Measurements from ENCODE around the gene ABHD17C.

The ABHD17C gene

DNA sequence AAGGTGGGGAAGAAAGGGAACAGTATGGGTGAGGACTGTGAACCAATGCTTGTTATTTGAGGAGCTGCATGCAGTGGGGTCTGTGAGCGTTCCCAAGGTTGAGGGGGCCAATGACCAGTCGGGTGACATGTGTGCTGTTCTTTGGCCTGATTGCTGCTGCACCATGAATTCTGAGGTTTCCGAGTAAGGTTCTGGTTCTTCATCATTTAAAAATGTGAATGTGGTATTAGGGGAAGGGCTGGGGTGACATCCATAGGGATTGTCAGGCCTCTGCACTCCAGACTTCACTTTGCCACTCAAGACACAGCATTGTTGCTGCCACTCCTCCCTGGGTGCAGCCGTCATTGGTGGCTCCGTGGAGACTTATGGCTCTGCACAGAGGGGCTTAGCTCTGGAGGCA, 32.5 kb downstream of the ABHD17C start:
- DNase-seq = no peak

DNA sequence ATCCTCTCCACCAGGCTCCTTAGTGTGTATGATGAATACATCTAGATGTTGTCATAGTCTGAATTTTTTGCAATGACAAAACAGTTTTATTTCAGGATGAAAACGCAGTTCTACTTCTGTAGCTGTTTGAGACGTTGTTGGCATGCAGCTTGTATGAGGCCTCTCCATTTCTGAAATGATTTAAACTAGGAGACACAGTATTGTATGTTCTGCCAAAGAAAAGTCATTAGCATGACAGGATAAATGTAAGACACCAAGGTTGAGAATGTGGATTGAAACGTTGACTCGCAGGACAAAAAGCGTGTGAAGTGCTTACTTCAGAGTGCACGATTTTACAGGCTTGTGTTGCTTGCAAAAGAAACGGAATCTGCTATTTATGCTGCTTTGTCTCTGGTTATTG, 35.3 kb downstream of the ABHD17C start:
- DNase-seq = no peak

DNA sequence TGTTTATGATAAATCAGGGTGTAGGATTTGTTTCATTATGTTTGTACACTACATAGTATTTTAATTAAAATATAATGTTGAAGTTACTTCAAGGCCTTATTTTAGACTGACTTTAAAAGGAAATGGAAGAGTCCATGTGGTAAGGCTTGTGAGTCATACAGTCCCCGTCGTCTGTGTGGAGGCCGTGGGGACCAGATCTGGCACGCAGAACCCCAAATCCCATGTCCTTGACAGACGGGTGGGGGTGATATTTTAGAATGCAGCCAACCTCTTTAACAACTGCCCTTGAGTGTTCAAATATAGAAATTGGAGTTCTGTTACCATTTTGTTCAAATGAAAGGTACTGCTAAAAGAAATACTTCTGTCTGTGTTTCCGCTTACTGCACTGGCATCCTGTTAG, 35.8 kb downstream of the ABHD17C start:
- DNase-seq = no peak

DNA sequence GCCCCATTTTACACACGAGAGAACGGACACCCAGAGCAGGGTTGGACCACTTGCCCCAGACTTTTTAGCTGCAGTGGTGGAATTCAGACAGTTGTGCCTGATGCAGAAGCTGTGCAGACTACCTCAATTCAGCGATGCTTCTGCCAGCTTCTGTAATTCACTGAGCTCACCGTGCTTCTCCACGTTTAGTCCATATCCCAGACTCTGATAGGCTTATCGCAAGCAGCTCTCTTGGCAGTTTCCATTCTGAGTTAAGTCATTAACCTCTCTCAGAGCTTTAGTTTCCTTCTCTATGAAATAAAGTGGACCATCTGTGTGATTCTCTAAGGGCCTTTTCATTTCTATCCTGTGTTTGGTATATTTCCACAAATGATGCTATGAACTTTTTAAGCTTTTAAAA, 37.1 kb downstream of the ABHD17C start:
- no peak for DNase-seq

DNA sequence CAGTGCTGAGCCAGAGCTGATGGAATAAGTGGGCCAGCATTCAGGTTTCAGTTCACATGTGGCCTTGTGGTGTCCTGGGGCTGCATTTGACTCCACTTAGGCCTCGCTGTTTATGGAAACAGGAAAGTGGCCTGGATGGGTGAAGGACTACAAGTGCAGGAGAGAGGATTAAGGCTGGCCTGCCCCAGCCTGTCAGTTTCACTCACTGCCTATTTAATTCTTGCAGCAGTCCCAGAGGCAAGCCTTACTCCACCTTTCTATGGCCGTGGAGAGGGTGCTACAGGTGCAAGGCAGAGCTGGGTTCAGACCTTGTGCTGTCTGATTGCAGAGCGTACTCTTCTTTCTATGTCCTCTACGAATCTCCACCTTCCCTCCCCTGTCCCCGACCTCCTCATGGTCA, 37.7 kb downstream of the ABHD17C start:
- no peak for DNase-seq

DNA sequence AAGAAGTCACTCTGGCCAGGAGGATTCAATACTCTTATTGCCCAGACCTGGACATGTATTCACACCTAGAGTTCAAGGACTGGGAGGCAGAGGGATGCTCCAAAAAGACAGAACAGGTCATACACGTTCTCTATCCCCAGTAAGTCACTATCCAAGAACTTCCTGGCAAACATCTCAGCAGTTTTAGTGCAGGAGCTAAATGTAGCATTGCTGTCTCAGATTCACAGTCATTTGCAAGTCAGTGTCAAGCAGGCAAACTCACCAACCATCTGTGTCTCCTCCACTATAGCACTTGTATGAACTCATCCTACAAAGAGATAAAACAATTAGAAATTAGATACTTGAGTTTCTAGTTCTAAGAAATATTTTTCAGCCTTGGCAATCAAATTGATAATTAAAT, 38.4 kb downstream of the ABHD17C start:
- DNase-seq = no peak

DNA sequence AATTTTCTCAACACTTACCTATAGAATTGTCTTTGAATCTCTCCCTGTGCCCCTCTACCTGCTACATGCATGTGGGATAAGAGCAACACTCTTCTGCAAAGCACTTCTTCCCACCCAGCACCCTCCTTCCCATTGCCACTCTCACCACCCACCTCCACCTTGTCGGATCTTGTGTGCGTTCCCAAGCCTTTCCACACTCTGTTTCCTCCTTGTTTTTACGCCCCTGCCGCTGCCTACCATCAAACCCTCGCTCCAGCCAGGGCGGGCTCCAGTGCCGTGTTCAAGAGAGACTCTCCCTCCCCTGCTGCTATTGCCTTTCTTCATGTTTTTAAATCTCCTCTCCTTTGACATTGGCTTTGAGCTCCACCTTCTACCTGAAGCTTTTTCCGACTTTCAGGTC, 40.2 kb downstream of the ABHD17C start:
- no peak for DNase-seq

DNA sequence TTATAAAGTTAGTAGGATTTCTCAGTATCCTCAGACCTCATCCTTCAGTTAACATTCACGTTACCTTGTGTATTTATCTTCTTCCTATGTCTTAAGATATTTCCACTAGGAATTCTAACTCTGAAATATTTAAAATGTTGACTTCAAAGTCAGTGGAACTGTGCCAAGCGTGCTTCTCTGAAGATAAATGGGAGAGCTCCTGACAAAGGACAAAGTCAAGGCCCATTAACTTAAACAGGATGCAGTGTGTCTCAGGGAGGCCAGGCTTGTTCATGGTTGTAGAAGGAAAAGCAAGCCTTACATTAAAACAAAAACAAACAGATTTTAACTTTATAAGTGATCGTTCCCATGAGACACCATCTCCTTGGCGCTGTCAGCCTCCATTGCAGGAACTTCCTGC, 41.5 kb downstream of the ABHD17C start:
- no peak for DNase-seq

DNA sequence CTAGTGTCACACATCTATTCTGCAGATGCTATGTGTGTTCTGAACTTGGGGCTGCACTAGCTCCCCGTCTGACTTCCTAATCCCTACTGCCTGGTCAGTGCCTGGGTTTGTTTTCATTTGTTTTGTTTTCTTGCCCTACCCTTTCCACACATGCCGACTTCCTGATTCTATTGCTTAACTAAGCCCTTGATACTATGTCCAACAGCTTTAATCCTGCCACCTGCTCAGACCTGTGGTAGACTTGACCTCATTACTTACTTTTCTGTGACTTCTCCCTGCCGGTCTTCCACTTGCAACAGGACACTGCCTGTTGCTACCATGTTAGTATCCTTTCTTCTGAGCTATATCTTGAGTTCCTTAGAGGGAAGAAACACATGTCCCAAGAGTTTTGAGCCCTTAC, 44.8 kb downstream of the ABHD17C start:
- no peak for DNase-seq

DNA sequence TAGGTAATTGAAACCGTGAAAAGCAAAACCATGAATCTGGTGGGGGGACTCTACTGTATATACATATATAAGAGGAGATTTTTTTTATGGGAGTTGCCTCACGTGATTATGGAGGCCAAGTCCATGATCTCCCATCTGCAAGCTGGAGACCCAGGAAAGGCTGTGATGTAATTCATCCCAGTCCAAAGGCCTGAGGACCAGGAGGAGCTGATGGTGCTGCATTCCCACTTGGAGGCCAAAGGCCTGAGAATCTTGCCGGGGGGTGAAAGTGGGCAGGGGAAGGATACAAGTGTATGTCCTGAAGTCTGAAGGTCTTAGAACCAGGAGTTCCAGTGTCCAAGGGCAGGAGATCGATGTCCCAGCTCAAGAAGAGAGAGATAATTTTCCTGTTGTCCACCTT, 47.0 kb downstream of the ABHD17C start:
- no peak for DNase-seq

DNA sequence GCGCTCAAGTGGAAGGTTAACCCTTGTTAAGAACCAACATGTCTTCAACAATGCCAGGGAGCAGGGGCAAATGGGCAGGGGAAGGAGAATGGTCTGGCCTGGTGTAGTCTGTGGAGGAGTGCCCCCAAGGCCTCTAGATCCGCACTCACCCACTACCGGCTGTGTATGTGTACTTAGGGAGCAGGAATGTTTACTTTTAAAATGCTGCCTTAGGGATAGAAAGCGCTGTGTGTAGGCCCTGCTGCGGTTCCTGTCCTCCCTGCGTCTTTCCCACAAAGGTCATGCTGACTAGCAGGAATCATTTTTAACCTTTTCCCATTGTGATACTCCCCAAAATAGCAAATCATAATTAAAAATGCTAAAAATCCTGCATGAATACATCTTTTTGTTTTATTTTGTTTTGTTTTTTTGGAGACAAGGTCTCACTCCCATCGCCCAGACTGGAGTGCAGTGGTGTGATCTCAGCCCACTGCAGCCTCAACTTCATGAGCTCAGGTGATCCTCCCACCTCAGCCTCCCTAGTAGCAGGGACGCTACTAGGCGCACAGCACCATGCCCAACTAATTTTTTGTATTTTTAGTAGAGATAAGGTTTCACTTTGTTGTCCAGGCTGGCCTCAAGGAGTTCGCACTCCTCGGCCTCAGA, 48.2 kb downstream of the ABHD17C start:
- DNase-seq = no peak

DNA sequence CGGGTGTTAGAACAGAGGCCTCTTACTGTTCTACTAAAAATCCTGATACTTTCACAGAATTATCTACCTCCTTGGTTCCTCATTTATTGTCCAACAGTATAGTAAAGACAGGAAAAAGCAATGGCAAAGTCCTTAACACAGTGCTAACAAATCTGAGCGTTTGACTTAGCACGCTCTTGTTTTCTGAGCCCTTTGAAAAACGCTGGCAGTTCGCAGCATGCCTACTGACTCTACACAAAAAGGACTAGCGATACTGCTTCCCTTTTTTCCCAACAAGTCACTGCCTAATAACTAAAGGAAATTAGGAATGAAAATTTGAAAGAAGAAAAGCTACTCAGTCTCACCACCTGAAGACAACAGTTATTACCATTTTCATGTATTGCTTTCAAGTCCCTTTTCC, 49.3 kb downstream of the ABHD17C start:
- DNase-seq = peak in 1 of 56 donors; percentile 16

DNA sequence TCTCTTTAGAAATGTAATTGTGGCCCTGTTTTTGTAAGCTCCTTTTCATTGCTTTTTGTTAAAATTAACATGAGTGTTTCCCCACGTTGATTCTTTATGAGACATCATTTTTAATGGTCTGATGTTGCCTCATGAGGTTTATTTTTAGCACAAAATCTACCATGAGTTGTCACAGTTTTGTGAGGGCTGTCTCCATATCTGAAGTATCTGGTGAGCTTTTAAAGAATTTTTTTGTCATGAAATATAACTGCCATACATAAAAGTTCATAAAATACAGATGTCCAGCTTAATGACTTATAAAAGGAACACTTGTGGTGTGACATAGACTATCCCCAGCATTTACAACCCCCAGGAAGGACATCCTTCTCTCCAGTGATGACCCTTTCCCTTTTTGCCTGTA, 49.7 kb downstream of the ABHD17C start:
- no peak for DNase-seq

DNA sequence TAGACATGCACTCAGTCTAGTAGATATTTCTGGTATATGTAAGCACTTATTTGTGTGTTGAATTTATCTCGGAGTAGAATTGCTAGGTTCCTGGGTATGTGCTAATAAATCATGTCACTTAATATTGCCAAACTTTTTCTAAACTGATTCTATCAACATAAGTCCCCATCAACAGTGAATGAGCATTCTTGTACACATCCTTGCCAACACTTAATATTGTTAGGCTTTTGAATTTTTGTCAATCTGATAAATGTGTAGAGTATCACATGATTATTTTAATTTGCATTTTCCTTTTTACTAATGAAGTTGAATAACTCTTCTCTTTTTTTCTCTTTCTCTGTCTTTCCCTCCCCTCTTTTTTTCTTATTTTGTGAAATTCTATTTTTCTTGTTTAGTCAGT, 50.8 kb downstream of the ABHD17C start:
- DNase-seq = no peak

DNA sequence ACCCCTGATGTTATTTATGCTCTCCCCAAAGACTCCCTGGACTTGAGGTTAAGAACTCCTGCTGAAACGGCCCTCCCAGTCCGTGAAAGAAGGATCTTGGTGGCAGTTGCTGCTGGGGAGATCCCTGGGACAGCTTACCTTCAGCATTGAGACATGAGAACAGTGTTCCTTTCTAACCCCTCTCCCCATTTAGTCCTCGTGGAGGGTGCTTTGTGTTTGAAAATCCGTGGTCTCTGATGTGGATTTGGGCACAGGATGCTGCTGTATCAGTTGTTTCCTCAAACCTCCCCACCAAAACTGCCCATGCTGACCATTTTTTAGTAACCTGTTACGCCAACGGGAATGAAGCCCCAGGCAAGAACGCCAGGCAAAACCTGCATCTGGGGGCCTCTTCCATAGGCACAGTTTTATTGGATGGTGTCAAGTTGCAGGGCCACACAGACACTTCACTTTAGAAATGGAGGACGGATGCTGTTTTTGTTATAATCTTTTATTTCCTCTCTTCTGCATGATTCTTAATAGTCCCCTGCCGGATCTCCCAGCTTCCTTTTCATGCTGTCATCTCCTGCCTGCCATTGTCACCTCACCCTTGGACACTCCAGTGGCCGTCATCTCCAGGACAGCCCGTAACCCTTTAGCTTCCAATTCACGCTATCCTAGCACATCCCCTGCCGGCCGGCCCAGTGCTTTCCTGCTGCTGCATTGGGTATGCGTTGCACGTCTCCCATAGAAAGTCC, 52.4 kb downstream of the ABHD17C start:
- DNase-seq = no peak

DNA sequence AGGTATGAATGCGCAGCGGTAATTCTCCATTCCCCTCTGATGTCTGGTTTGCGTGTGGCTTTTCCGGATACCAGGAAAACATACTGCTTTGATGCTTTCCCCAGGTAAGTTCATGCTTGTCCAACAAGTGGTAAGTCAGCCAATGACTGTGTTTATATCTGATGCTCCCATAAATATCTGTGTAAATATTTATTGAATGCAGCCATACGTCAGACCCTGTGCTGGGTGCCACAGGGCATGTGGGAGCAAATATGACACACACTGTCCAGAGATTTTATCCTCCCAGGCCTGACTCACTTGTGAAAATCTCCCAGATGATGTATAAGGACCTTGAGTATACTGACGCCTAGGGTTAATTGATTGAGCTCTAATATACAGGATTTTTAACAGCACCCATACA, 54.5 kb downstream of the ABHD17C start:
- DNase-seq = no peak

DNA sequence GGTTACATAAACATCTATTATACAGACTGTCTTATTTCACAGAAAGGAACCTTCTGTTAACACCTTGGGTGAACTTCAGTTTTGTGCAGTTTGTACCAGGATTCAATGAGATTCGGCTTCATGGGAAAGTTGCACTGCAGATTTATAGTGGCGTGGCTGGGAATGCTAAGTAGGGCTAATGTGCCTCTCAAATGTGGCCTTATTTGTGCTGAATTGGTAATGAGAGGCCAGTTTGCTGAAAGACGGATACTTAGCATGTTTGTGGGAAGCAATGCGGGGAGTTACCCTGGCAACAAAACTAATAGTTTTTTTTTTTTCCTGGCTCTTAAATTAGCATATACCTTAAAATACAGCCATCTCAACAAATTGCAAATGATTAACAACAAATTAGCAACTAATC, 55.5 kb downstream of the ABHD17C start:
- peak in 8 of 56 donors; percentile 5 to 55 (median 24) for DNase-seq

DNA sequence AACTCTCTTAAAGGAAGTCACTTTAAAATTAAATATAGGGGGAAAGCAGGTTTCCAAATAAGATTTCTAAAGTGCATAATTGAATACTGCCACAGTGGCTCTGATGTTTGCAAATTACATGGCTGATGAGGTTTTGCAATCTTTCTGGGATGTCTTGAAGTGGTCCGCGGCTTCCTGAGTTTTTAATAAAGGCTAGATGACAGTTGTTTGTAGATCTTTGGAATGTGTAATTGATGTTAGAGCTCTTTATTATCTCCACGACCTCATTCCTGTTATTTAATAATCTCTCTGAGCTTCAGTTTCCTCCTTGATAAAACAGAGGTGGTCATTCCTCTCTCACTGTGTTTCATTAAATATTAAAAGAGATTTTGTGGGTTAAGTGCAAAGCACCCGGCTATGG, 57.1 kb downstream of the ABHD17C start:
- no peak for DNase-seq

DNA sequence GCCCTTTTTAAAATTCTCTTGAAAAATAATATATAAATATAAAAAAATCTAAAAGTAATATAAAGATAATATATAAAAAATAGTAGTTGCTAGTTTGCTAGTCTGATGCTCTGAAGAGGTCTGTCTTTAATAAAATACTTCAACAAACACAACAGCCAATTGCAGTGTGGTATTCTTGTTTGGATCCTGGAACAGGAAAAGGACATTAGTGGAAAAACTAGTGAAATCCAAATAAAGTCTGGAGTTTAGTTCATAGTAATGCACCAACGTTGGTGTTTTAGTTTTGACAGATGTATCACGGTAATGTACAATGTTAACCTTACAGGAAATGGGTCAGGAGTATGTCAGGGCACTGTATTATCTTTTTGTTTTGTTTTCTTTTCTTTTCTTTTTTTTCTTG, 58.1 kb downstream of the ABHD17C start:
- no peak for DNase-seq

DNA sequence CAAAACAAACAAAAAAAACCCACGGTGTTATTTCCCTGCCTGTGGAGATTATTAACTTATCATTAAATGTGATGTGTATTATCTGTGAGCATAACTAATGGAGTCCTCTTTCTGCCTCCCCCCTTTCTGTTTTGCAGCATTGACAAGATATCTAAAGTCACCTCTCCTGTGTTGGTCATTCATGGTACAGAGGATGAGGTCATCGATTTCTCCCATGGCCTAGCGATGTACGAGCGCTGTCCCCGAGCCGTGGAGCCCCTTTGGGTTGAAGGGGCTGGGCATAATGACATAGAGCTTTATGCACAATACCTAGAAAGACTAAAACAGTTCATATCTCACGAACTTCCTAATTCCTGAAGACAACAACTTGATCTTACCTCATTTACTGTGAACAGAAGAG, 58.9 kb downstream of the ABHD17C start:
- no peak for DNase-seq

DNA sequence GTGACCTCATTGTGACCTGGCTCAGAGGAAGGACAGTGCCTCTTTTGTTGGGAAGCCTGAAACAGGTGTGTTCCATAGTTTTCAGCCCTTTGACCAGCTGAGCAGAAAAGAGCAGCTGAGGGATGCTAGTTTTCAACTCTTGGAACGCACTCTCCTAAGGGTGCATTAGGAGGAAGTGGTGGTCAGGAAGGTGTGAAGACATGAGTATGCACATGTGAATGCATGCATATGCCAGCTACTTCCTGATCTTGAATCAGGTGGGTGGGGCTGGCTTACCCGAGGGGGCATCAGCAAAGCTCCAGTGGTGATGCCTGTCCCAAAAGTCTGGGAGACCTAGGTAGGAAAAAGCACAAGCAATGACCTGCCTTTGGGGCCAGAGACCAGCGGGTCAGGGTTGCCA, 60.8 kb downstream of the ABHD17C start:
- no peak for DNase-seq

DNA sequence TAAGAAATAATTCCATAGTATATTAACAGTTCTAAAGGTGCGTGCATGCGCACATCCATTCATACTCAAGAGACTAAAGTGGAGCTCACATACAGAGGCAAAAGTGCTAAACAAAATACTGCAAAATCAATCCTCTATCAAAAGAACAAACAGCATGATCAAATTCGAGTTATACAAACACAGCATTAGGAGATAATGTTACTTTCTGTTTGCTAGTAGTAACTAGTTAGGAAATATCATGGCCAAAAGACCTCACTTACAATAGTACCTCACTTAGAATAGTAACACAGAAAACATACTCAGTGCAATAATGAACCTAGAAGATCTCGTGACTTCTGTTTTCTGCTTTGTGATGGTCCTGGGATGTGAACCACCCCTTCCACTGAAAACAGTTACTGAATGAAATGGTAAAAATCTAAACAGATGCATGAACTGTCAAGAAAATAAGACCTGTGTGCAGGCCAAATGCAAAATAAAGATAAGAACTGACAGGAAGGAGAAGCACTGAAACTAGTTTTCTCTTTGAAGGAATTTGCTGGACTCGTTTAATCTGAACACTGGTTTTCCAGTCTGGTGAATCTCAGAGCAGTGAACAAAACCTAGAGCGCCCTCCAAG, 63.1 kb downstream of the ABHD17C start:
- DNase-seq = no peak

DNA sequence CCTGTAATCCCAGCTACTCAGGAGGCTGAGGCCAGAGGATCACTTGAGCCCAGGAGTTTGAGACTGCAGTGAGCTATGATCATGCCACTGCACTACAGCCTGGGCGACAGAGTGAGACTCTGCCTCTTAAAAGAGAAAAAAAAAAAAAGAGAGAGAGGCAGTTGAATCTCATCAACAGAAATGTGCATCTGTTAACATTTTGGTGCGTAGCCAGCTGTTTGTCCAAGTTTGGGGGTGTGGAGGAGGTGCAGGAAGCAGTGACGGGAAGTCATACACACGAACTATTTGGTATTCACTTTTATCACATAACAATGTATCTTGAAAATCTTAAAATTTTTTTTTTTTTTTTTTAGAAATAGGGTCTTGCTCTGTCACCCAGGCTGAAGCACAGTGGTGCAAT, 65.8 kb downstream of the ABHD17C start:
- no peak for DNase-seq

All from nucleus accumbens (tissue), 56 donors.